ENCODE data around the gene OR51T1. TPM values are rescaled to one million over a fixed set of nuclear protein-coding genes. Genes with fewer than 3 reads are reported as not detected.

The OR51T1 gene
- total RNA-seq, 4 donors from 2014 or later = not detected

DNA sequence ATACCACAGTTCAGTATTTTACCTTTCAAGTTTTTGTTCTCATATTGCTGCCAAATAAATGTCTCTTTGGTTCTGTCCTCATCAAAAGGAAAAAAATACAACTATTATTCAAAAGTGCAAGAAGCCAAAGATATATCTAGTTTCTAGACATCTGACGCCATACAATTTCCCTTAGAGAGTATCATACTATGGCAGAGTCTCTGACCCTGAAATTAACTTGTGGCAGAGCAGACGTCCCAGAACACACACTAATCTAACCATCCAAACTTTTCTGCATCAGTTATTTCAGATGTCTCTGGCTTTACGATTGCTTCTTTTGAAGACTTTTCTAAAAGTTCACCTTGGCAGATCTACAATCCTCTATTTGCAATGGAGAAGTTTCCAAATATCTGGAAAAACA is 2.7 kb downstream of the OR51T1 start:
- H3K4me3 ChIP-seq = no peak overlapping the region
- H3K27ac ChIP-seq (replicated peaks in 1 of 4) = no peak overlapping the region
- no peak for DNase-seq (ENCODE audit: extremely low spot score)
- H3K4me1 ChIP-seq = no peaks in the 10 kb centered on the region
- H3K9me3 ChIP-seq = no peaks in the 10 kb centered on the region
- H3K36me3 ChIP-seq = no peaks in the 10 kb centered on the region
- intact Hi-C loops (cut with DNase I) = no loop called here
- TF ChIP-seq EP300 (IDR thresholded peaks at IDR 0.05) = no peak
- TF ChIP-seq, protein P1, sequence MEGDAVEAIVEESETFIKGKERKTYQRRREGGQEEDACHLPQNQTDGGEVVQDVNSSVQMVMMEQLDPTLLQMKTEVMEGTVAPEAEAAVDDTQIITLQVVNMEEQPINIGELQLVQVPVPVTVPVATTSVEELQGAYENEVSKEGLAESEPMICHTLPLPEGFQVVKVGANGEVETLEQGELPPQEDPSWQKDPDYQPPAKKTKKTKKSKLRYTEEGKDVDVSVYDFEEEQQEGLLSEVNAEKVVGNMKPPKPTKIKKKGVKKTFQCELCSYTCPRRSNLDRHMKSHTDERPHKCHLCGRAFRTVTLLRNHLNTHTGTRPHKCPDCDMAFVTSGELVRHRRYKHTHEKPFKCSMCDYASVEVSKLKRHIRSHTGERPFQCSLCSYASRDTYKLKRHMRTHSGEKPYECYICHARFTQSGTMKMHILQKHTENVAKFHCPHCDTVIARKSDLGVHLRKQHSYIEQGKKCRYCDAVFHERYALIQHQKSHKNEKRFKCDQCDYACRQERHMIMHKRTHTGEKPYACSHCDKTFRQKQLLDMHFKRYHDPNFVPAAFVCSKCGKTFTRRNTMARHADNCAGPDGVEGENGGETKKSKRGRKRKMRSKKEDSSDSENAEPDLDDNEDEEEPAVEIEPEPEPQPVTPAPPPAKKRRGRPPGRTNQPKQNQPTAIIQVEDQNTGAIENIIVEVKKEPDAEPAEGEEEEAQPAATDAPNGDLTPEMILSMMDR (IDR thresholded peaks at IDR 0.05) = no peak
- no peak for TF ChIP-seq POLR2A (IDR thresholded peaks at IDR 0.05; ENCODE audit: low read depth)
- TF ChIP-seq POLR2AphosphoS5 (IDR thresholded peaks at IDR 0.05) = no peak
- no peaks in the 10 kb centered on the region for H3K27me3 ChIP-seq
- 57% methylated on average over 3 of the region's 3 CpGs for WGBS

DNA sequence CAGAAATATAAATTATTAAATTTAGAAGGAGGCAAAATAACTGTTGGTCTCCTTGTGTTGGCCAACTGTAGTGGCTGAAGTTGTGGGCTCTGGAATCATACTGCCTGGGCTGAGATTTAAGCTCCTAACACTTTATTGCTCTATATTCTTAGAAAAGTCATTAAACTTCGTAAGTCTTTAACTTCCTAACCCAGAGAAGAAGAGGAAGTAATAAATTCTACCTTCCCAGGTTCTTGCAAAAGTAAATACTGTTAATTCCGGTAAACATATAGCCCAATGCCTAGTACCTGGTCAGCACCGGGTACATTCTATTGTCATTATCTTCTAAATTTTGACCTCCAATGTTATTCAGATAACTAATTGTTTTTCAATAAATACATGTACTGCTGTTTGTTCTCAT is 4.5 kb downstream of the OR51T1 start:
- Histone ChIP-seq H3K4me3 (no peak overlapping the region), H3K27ac (replicated peaks in 1 of 4) (no peak overlapping the region), H3K4me1 (no peaks in the 10 kb centered on the region), H3K36me3 (no peaks in the 10 kb centered on the region), H3K9me3 (no peaks in the 10 kb centered on the region), H3K27me3 (no peaks in the 10 kb centered on the region)
- 69% methylated on average over 3 of the region's 3 CpGs for WGBS
- intact Hi-C loops (cut with DNase I) = no loop called here
- TF ChIP-seq, protein P1 (IDR thresholded peaks at IDR 0.05) = no peak
- no peak for TF ChIP-seq EP300 (IDR thresholded peaks at IDR 0.05)
- no peak for TF ChIP-seq POLR2AphosphoS5 (IDR thresholded peaks at IDR 0.05)
- TF ChIP-seq POLR2A (IDR thresholded peaks at IDR 0.05; ENCODE audit: low read depth) = no peak
- no peak for DNase-seq (ENCODE audit: extremely low spot score)

DNA sequence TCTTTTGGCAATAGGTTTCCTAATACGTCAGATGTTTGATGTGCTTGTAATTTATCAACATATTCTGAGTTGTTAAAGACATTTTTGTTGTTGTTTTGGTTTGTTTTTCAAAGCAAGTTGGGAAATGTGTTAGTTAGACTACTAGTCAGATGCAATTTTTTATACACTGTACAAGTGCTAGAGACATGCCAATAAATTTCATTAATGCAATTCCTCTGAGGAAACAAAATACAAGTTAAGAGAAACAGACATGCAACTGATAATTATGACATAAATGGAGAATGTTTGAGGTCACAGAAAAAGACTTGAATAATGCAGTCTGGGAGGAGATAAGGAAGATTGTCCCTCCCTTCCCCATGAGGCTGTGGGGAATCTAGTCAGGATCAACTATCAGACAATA is 5.9 kb downstream of the OR51T1 start:
- no peak overlapping the region for H3K27ac ChIP-seq (replicated peaks in 1 of 4)
- no peaks in the 10 kb centered on the region for H3K9me3 ChIP-seq
- TF ChIP-seq POLR2A (IDR thresholded peaks at IDR 0.05; ENCODE audit: low read depth) (no peak), POLR2AphosphoS5 (IDR thresholded peaks at IDR 0.05) (no peak), EP300 (IDR thresholded peaks at IDR 0.05) (no peak)
- TF ChIP-seq, protein P1 (IDR thresholded peaks at IDR 0.05) = no peak
- intact Hi-C loops (cut with DNase I) = no loop called here
- no peaks in the 10 kb centered on the region for H3K27me3 ChIP-seq
- DNase-seq (ENCODE audit: extremely low spot score) = no peak
- no peaks in the 10 kb centered on the region for H3K36me3 ChIP-seq
- no peaks in the 10 kb centered on the region for H3K4me1 ChIP-seq
- WGBS = 0% methylated on average over 1 of the region's 1 CpG
- no peak overlapping the region for H3K4me3 ChIP-seq

DNA sequence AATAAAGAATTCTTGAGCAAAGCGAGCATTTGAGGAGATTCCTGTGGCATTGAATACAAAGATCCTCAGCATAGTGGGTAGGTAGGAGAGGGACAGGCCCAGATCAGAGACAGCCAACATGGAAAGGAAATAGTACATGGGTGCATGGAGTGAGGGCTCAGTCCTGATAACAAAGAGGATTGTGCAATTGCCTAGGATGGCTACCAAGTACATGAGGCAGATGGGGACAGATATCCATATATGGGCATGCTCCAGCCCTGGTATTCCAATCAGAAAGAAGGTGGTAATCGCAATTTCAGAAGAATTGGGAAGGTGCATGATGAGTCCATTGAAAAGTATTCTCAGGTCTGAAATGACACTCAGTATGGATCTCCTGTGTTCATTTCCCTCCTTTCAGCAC is 8.6 kb downstream of the OR51T1 start:
- Histone ChIP-seq H3K9me3 (no peaks in the 10 kb centered on the region), H3K27me3 (no peaks in the 10 kb centered on the region), H3K4me3 (no peak overlapping the region), H3K36me3 (no peaks in the 10 kb centered on the region), H3K4me1 (no peaks in the 10 kb centered on the region), H3K27ac (replicated peaks in 1 of 4) (no peak overlapping the region)
- 71% methylated on average over 2 of the region's 2 CpGs for WGBS
- intact Hi-C loops (cut with DNase I) = no loop called here
- TF ChIP-seq EP300 (IDR thresholded peaks at IDR 0.05) (no peak), POLR2AphosphoS5 (IDR thresholded peaks at IDR 0.05) (no peak), POLR2A (IDR thresholded peaks at IDR 0.05; ENCODE audit: low read depth) (no peak)
- TF ChIP-seq, protein P1 (IDR thresholded peaks at IDR 0.05) = no peak
- no peak for DNase-seq (ENCODE audit: extremely low spot score)

DNA sequence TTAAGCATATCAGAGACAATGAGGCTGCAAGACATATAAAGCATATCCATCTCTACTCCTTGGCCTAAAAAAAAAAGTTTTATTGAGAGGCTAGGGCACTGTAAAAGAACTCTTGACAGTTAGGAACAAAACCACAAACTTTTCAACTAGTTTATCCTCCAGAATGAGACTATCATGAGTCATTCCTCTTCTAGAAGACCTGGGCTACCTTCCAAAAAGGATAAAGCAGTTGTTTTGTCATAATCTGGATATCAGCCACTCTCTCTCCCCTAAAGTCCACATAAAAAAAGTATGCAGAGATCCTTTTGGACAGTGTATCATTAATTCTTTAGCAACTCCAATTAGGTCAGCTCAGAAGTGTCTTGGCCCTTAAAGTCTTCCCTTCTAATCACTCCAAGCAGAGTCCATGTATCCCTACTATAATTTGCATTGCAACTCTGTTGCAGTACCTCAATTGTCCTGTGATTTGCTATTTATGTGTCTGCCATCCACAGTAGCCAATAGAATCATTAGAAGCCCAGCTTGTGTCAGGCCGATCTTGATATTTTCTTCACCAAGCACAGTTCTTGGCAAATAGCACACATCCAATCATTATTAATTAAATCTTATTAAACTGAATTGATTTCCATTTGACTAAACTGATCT is 10.4 kb downstream of the OR51T1 start:
- TF ChIP-seq, protein P1 (IDR thresholded peaks at IDR 0.05) = peak in 1 of 3 experiments; percentile 10
- TF ChIP-seq POLR2A (IDR thresholded peaks at IDR 0.05; ENCODE audit: low read depth) = no peak
- no peak overlapping the region for H3K4me3 ChIP-seq
- H3K4me1 ChIP-seq = no peaks in the 10 kb centered on the region
- intact Hi-C loops (cut with DNase I) = no loop called here
- H3K36me3 ChIP-seq = no peaks in the 10 kb centered on the region
- H3K27me3 ChIP-seq = no peaks in the 10 kb centered on the region
- WGBS = 79% methylated on average over 1 of the region's 1 CpG
- no peaks in the 10 kb centered on the region for H3K9me3 ChIP-seq
- no peak for DNase-seq (ENCODE audit: extremely low spot score)
- no peak overlapping the region for H3K27ac ChIP-seq (replicated peaks in 1 of 4)
